ENCODE results near the gene TMEM42.

Gene TMEM42

GRCh38 chr3:44874308-44874707, 12.6 kb downstream of the TMEM42 start, which contains the start of gene TGM4:
TGM4 (plus strand) TSS chr3:44874608; CDS start chr3:44874679, 71 bp downstream.
- DNase-seq (ENCODE audit: low spot score): no peak

- no peak for DNase-seq (ENCODE audit: low spot score)
Observed at GRCh38 chr3:44875596-44875995, 13.9 kb downstream of the TMEM42 start.

- no peak for DNase-seq (ENCODE audit: low spot score)
Observed at GRCh38 chr3:44877333-44877732, 15.6 kb downstream of the TMEM42 start.

GRCh38 chr3:44880284-44880683, 18.6 kb downstream of the TMEM42 start:
- DNase-seq (ENCODE audit: low spot score): no peak

- DNase-seq (ENCODE audit: low spot score): no peak
Observed at GRCh38 chr3:44883213-44883955, 21.7 kb downstream of the TMEM42 start.

- no peak for DNase-seq (ENCODE audit: low spot score)
Observed at GRCh38 chr3:44883999-44884431, 22.3 kb downstream of the TMEM42 start.

GRCh38 chr3:44885618-44886017, 23.9 kb downstream of the TMEM42 start:
- no peak for DNase-seq (ENCODE audit: low spot score)

GRCh38 chr3:44886561-44886960, 24.8 kb downstream of the TMEM42 start:
- no peak for DNase-seq (ENCODE audit: low spot score)

- DNase-seq (ENCODE audit: low spot score): no peak
Observed at GRCh38 chr3:44887101-44887500, 25.4 kb downstream of the TMEM42 start.

GRCh38 chr3:44890258-44890657, 28.5 kb downstream of the TMEM42 start:
- no peak for DNase-seq (ENCODE audit: low spot score)

- DNase-seq (ENCODE audit: low spot score): no peak
Observed at GRCh38 chr3:44890852-44891251, 29.1 kb downstream of the TMEM42 start.

GRCh38 chr3:44892689-44893088, 31.0 kb downstream of the TMEM42 start:
- DNase-seq (ENCODE audit: low spot score): no peak

GRCh38 chr3:44893097-44893496, 31.4 kb downstream of the TMEM42 start:
- DNase-seq (ENCODE audit: low spot score): no peak

- no peak for DNase-seq (ENCODE audit: low spot score)
Observed at GRCh38 chr3:44894485-44894884, 32.8 kb downstream of the TMEM42 start.

- DNase-seq (ENCODE audit: low spot score): no peak
Observed at GRCh38 chr3:44896440-44896839, 34.7 kb downstream of the TMEM42 start.

- no peak for DNase-seq (ENCODE audit: low spot score)
Observed at GRCh38 chr3:44899683-44900367, 38.1 kb downstream of the TMEM42 start.

- DNase-seq (ENCODE audit: low spot score): no peak
Observed at GRCh38 chr3:44902628-44903027, 40.9 kb downstream of the TMEM42 start.

- DNase-seq (ENCODE audit: low spot score): peak; percentile 42
Observed at GRCh38 chr3:44903314-44903713, 41.6 kb downstream of the TMEM42 start.

- no peak for DNase-seq (ENCODE audit: low spot score)
Observed at GRCh38 chr3:44903751-44904150, 42.0 kb downstream of the TMEM42 start.

GRCh38 chr3:44905446-44906157, 43.9 kb downstream of the TMEM42 start:
- DNase-seq (ENCODE audit: low spot score): no peak

GRCh38 chr3:44906997-44907396, 45.3 kb downstream of the TMEM42 start:
- no peak for DNase-seq (ENCODE audit: low spot score)

GRCh38 chr3:44907612-44908011, 45.9 kb downstream of the TMEM42 start:
- DNase-seq (ENCODE audit: low spot score): no peak
